Stimulated activated CD4-positive, alpha-beta T cell treated with anti-CD3 and anti-CD28 coated beads, Interleukin-1b, Interleukin-23, amount 100 ng/mL, for 24 hours (primary cell): Measurements from ENCODE around the gene BTF3.
"Not testable (repeated sequence)": the region's sequence is repeated elsewhere in the genome, so short reads cannot be mapped to it uniquely, and the experiment has no call there.

Source experiments
- DNase-seq, 4 experiments: peaks; one replicate each; pipeline ENCODE4 v3.0.0-alpha.2; 2020; ENCODE audit warnings: low read depth in 4 of 4, low spot score in 1 of 4

The BTF3 gene

GRCh38 chr5:73498057-73498992, at the start of gene BTF3:
Gene BTF3 (plus strand): TSS chr5:73498442. CDS start chr5:73498668, 226 bp downstream.
- peak; percentile 82 to 92 (median 86) for DNase-seq

- DNase-seq, result no peak
Observed at GRCh38 chr5:73448463-73449136, 49.6 kb upstream of the BTF3 start, which contains the start of gene FOXD1. Gene FOXD1 (minus strand): TSS chr5:73448777. CDS start chr5:73448362, 415 bp downstream.

DNA sequence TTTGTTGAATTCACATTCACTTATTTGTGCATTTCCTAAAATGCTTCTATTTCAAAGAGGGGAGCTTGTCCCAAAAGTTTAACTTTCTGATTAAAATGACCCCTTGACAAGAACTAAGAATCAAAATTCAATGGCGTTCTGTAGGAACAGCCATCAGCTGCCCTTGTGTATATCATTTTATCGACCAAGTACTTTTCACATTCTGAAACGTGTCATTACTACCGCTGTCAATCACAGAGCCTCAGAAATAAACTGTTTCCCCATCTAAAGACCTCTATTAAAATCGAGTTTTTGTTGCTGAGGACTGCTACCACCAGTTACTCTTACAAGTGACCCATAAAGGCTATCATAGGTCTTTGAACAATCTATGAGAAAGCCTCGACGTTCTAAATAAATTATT, 48.1 kb upstream of the BTF3 start:
- DNase-seq, result no peak

DNA sequence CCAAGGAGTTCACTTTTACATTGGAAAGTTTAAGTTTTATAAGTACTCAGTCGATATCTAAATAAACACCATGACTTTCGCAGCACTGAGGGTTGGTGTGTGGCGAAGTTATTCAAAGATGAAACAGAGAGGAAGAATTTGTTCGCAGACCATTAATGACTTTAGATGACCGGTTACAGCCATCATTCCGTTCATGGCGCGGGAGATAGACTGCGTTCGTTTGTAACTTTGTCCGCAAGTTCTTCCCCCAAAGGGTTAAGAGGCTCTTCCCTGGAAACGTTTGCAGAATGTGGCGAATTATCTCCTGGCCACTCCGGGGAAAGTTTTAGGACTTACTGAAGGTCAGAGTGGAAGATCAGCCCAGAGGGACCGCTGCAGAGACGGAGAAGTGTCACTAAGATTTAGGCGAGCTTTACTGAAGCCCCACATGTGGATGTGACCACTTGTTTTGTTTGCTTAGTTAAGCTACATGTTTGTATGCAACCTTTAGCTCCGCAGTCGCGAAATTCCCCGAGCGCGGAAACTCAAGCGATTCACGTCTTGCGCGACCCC, 47.5 kb upstream of the BTF3 start:
- no peak for DNase-seq

DNA sequence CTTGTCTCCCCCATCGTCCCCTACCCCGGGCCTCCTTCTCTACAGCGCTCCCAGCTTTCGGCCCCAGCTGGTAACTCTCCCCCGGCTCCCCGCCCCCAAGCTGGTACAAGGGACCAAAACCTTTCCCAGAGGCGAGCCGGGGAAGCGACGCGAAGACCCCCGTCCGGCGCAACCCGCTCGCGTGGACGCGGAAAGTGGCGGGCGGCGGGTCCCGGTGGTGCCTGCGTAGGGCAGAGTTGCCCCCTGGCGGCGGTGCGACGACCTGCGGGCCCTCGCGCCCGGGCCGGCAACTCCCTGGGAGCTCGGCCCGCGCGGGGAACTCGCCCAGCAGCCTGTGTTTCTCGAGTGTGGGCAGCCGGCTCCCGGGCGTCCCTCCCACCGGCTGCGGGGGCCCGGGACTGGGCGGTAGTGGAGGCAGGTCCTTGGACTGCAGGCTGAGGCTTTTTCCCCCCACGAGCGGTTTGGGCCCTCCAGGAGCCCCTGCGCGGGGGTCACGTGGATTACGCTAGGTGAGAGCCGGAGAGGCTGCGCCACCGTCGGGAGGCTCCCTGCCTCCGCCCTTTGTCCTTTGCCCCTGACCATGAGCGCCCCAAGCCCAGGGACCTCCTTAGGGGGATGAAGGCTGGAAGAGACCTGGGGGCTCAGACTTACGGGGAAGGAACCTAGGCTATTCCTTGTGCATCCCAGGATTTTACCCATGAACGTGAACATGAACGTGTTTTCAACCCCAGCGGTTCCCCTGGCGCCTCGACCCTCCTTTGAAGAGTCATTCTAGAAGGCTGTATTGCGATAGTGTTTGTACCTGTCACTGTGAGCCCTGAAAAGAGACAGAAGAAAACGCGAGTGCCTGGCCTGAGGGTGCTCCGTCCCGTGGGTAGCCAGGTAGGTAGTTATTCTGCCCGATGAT, 46.8 kb upstream of the BTF3 start:
- peak in 3 of 4 experiments; percentile 44 to 58 (median 47) for DNase-seq

DNA sequence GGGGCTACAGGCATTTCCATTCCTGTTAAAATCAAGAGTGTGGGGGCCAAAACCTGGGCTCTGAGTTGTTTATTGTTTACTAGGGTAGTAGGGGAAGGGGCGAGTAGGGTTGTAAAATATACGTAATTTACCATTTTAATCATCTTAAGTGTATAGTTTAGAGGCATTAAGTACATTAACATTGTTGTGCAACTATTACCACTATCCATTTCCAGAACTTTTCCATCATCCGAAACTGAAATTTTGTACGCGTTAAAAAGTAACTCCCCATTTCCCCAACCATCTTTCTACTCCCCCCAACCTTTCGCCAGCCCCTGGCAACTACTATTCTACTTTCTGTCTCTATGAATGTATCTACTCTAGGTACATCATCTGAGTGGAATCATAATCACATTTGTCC, 46.0 kb upstream of the BTF3 start:
- DNase-seq, result no peak

- DNase-seq, result no peak
Observed at GRCh38 chr5:73454379-73455036, 43.7 kb upstream of the BTF3 start.

GRCh38 chr5:73456462-73456861, 41.8 kb upstream of the BTF3 start:
- DNase-seq, result not testable (repeated sequence)

GRCh38 chr5:73459366-73459765, 38.9 kb upstream of the BTF3 start:
- no peak for DNase-seq

DNA sequence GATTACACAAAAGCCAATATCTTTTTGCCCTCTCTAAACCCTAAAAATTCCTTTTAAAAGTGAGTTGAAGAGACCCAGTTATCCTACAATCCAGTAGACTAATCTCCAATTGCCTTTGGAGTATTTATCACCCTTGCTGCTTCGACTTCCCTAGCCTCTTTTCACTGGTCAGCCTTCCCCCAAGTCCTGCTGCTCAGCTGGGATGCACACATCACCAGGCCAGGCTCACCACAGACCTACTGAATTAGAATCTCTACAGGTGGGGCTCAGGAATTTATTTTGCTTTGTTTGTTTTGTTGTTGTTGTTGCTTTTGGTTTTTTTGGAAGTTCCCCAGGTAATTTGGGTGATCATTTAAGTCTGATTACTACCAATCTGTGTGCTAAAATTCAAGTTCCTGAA, 38.1 kb upstream of the BTF3 start:
- no peak for DNase-seq

- DNase-seq, result no peak
Observed at GRCh38 chr5:73464016-73464745, 34.1 kb upstream of the BTF3 start.

DNA sequence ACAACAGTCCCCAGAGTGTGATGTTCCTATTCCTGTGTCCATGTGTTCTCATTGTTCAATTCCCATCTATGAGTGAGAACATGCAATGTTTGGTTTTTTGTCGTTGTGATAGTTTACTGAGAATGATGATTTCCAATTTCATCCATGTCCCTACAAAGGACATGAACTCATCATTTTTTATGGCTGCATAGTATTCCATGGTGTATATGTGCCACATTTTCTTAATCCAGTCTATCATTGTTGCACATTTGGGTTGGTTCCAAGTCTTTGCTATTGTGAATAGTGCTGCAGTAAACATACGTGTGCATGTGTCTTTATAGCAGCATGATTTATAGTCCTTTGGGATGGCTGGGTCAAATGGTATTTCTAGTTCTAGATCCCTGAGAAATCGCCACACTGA, 29.6 kb upstream of the BTF3 start:
- not testable (repeated sequence) for DNase-seq

DNA sequence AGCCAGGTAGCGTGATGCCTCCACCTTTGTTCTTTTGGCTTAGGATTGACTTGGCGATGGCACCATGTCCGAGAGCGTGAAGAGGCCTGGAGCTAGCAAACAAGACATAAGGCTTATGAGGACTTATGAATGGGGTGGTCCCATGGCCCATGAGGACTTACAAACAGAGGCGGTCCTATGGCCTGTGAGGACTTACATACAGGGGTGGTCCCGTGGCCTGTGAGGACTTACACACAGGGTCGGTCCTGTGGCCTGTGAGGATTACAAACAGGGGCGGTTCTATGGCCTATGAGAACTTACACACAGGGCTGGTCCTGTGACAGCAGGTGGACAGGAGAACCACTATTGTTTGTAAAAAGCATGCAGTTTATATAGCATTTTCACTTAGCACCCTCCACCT, 28.4 kb upstream of the BTF3 start:
- no peak for DNase-seq

GRCh38 chr5:73471654-73472053, 26.6 kb upstream of the BTF3 start:
- DNase-seq, result no peak

- no peak for DNase-seq
Observed at GRCh38 chr5:73472116-73472515, 26.1 kb upstream of the BTF3 start.

- DNase-seq, result no peak
Observed at GRCh38 chr5:73480500-73480899, 17.7 kb upstream of the BTF3 start.

- no peak for DNase-seq
Observed at GRCh38 chr5:73482383-73483136, 15.7 kb upstream of the BTF3 start.

DNA sequence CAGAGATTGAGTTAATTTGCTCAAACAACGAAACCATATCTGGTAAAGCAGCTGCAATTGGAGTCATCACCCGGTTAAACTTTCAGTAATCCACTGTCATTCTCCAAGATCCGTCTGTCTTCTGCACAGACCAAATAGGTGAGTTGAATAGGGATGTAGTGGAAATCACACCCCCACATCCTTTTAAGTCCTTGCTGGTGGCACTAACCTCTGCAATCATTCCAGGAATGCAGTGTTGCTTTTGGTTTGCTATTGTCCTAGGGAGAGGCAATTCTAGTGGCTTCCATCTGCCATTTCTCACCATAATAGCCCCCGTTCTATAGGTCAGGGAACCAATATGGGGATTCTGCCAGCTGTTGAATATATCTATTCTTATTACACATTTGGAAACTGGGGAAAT, 14.6 kb upstream of the BTF3 start:
- no peak for DNase-seq

DNA sequence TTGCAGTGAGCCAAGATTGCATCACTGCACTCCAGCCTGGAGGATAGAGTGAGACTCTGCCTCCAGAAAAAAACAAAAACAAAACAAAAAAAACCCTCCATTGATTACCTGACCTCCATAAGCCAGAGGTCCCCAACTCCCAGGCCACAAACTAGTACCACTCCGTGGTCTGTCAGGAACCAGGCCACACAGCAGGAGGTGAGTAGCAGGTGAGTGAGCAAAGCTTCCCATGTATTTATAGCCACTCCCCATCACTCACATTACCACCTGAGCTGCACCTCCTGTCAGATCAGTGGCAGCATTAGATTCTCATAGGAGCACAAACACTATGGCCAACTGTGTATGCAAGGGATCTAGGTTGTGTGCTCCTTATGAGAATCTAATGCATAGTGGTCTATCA, 13.7 kb upstream of the BTF3 start:
- no peak for DNase-seq
